HG03469 (cell line): ENCODE measurements around the gene PDXK.

ENCODE experiments used
- ATAC-seq: cut with Tn5 transposase; IDR thresholded peaks from one replicate; pipeline ENCODE4 v1.9.1; 2021; ENCODE audit warnings: mild to moderate bottlenecking, moderate library complexity, moderate number of reproducible peaks; ENCODE audit not compliant: unreplicated experiment

The PDXK gene

DNA sequence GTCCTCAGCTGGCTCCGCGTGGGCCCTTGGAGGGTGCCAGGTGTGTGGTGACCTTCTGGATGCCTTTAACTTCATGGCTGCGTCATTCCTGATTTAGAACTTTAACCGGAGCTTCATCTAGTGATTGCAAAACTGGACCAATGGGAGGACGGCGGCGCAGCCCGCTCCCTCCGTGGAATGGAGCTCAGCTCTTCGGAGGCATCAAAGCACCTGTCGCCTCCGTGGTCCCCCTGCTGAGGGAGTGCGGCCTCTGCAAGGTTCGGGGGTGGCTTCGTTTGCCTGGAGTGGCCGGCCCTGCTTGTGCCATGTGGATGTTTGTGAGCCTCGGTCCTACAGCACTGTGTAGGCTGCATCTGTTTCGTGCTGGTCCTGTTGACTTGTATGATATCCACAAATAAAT lies 43.0 kb downstream of the PDXK start:
- ATAC-seq: no peak

DNA sequence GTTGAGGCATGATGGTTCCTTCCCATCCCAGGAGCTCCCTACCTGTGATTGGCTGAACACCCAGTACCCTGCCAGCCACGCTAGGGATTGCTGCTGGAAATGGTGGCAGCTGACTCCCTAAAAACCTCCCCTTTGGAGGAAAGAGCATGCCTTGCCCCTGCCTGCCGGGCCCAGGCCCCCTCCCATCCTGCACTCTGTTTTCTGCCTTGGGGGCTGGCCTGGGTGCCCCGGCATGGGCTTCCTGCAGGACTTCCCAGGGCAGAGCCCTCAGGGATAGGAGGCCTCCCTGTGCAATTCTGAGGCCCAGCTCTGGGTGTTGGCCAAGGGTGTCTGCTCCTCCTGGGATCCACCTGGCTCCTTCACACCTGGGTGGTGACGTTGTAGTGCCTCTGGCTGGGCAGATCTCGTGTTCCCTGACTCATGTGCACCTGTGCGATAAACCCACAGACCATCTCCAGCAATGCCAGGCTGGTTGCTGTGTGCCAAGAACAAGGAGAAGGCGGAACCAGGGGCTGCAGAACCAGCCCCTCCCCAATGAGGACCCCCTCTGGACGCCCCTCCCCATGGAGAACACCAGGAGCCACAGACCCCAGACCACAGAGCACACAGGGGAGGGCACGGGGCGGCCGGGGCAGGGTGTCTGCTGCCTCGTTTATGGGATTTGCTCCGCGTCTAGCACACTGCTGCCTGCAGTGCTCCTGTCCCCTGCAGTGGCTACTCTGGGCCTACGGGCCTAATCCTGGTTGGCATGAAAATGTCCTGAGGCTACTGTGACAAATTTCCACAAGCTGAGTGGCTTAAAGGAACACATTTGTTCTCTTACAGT lies 43.6 kb downstream of the PDXK start:
- ATAC-seq: no peak

DNA sequence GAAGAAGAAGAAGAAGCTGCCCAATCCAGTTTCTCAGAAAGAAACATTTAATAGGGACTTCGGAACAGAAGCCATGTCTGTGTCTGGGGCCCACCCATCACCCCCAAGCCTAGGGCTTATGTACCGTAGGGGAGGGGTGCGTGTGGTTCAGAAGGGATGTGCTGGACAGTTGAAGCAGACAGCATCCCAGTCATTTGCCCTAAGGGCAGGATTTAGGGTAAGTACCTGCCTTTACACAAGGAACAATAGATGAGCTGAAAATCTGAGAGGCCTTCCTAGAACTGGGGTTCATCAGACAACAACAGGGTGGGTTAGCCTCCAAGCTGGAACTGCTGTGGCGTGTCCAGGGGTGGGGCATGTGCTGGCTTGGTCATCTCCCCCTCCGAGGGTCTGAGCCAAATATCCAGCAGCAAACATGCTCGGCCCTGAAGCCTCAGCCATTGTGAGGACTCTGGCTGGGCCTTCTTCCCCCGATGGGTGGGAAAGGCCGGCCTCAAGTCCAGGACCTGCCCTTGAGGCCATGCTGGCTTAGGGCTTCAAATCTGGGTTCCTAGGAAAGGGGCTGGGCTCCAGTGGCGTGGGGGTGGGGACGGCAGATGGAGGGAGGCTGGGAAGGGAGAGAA lies 45.1 kb downstream of the PDXK start:
- no peak for ATAC-seq

DNA sequence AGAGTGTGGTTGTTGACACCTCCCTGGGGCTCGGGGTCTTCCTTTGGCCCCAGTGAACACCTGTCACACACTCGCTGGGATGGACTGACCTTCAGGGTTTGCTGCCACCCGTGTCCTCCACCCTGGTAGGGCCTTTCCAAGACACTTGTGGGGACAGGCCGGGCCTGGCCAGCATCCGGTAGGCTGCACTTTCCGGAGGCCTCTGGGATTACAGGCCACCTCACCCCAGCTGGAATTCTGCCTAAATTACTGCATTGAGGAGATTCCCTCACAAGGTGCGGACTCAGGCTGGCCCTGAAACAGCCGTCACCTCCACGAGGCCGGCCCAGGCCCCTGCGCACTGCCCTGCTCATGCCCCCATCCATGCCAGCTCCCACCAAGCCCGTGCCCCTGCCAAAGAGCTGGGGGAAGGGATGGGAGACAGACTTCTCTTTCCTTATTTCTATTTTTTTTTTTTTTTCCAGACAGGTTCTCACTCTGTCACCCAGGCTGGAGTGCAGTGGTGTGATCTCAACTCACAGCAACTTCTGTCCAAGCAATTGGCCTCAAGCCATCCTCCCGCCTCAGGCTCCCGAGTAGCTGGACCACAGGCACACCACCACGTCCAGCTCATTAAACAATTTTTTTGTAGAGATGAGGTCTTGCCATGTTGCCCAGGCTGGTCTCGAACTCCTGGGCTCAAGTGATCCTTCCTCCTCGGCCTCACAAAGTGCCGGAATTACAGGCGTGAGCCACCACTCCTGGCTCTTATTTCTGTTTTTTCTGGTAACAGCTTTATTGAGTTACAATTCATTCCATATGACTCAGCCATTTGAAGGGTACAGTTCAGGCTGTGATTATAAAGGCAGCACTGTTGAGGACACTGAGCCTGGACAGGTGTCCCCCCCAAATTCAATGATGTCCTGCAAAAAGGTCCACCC lies 45.9 kb downstream of the PDXK start:
- ATAC-seq: no peak

DNA sequence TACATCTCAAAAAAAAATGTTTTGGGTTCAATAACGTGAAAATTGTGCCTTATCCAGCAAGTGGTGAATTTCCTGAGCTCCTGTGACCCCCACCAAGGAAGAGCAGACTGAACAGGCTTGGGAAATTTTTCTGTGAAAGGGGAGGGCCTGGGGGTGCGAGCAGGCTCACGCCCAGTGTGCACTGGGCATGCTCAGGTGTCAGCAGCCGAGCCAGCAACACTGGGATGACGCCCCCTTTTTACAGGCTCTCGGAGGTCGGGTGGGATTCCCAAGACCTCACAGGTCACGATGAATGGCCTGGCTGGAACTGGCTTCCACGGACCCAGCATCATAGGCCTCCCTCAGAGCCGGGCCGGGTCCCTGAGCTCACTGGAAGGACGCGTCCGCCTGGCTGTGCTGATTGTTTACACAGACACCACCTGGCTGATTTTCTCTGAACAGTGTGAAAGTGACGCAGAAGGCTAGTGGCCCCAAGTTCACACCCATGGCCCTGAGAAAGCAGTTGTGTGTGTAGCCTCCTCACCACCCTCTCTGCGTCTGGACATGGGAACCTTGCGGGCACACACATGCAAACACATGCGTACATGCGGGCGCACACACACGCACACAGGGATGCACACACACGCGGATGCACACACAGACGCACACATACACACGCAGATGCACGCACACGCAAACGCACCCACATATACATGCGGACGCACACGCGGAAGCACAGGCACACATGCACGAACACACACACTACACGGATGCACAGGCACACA lies 48.0 kb downstream of the PDXK start:
- ATAC-seq: no peak

DNA sequence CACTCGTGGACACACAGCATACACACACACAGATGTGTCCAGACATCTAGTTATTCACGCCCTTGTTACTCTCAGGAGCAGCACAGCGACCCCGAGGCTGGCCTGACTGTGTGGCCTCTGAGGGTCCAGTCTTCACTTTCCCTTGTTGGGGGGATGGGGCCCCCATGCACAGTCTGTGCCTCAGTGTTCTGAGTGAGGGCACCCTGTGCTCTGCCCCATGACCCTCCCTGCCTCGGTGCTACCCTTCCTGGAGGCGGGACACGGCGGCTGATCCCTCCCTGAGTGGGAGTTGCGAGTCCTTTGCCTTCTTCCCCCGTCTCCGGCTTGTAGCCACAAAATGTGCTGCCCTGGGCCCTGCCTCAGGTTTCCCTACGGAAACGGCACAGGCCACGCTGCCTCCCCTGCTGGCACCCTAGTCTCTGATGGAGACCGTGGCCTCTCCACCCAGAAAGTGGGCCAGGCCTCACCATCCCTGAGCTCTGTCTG lies 48.6 kb downstream of the PDXK start:
- ATAC-seq: no peak

DNA sequence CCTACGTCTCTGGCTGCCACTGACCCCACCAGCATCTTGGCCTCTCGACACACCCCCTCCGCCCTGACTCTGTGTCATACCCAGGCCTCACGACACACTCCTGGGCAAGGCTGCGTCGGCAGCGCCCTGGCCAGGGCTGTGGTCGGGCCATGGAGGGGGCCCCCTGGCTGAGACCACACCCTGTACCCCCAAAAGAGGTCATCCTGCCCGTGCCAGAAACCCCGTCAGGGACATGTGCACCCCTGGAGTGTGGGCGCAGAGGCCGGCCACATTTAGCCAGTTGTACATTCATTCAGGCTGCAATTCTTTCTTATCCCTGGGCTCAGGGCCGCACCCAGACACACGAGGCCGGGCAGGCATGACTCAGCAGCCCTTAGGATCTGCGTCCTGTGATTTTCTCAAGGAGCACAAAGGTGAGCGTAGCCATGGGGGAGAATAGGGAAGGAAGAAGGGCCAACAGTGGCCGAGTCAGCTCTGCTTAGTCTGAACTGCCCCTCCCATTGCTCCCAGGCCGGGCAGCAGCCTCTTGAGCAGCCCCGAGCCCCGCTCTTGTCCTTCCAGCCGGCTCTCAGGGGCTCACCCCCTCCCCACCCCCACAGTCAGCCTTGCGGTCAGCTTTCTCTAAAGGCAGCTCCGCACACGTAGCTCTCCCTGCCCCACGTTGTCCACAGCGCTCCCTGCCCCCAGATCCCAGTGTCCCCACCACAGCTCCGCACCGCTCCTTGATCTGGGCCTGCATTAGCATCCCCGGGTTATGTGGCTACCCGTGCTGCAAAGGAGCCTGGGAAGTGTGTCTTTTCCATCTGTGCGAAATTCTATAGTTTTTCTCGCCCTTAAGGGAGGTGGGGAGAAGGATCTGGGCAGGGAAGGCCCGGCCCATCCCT lies 49.3 kb downstream of the PDXK start:
- no peak for ATAC-seq

DNA sequence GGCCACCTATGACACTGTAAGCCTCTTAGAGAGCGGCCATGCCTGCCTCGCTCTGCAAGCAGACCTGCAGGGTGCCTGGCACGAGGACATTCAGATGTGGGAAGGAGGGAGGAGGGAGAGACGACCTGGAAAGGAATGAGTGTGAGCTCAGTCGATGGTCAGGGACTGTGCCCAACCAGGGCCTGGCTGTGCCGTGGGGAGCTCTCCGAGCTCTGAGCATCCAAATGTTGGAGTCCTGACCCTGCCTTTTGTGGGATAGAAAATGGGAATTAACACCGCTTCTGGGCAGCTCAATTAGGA lies 49.9 kb downstream of the PDXK start:
- no peak for ATAC-seq

DNA sequence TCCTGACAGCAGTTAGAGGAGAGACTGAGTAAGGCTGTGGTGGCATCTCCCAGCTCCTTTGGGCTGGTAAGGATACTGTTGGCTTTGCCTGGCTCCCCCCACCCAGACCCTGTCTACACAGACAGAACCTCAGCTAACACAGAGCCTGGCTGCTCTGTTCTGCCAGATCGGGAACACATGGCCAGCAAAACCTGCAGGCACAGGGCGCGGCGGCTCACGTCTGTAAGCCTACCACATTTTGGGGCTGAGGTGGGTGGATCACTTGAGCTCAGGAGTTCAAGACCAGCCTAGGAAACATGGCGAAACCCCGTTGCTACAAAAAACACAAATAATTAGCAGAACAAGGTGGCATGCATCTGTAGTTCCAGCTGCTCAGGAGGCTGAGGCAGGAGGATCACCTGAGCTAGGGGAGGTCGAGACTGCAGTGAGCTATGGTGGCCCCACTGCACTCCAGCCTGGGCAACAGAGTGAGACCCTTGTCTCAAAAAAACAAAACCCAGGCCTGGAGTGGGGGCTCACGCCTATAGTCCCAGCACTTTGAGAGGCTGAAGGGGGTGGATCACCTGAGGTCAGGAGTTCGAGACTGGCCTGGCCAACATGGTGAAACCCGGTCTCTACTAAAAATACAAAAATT lies 50.5 kb downstream of the PDXK start:
- no peak for ATAC-seq

DNA sequence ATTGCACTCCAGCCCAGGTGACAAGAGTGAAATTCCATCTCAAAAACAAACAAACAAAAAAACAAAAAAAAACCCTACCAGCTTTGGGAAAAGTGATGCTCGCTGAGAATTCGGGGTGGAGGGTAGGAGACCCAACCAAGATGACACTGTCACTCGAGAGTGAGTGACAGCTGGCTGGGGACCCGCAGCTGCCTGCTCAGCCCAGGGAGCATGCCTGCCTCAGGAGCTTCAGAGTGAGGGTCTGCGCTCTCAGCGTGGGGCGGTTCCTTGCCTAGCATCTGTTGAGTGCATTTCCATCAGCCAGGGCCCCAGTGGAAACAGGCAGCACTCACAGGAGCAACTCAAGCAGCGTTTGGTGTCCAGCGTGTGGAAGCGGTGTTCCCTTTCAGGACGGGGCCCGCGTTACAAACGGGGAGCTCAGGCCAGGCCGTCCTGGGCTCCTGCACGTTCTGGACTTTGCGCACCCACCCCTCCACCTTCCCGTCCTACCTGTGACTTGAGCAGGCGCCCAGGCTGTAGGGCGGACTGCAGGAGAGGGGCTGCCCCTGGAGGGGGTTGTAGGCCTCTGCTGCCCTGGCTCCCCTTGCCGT lies 51.2 kb downstream of the PDXK start:
- no peak for ATAC-seq

DNA sequence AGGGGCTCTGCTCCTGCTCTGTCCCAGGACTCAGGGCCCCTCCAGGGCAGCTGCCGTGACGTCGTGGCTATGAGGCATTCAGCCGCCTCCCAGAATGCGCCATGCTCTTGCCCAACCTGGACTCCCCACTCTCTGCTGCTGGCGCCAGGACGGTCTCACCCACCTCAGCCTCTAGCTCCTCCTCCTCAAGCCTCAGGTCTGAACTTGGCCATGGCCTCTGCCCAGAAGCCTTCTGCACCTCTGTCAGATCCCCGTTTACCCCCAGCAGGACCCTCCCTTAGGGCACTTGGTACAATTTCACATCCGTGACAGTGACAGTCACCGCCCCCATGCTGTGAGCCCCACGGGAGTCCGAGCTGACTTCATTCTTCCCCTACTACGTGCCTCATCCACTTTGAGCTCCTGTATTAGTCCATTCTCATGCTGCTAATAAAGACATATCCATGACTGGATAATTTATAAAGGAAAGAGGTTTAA lies 52.3 kb downstream of the PDXK start:
- ATAC-seq: no peak

DNA sequence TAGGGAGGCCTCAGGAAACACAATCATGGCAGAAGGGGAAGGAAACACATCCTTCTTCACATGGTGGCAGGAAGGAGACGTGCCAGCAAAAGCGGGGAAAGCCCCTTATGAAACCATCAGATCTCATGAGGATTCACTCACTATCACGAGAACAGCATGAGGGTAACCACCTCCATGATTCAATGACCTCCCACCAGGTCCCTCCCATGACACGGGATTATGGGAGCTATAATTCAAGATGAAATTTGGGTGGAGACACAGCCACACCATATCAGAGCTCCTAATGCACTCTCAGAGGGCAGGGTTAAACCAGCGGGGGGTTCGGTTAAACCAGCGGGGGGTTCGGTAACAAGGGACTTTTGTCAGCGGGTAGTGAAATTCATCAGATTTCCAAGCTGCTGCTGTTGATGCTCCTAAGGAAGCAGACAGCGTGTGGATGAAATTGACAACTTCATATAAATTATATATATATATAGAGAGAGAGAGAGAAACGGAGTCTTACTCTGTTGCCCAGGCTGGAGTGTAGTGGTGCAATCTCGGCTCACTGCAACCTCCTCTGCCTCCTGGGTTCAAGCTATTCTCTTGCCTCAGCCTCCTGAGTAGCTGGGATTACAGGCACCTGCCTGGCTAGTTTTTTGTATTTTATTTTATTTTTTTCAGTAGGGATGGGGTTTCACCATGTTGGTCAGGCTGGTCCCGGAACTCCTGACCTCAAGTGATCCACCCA lies 52.9 kb downstream of the PDXK start:
- no peak for ATAC-seq

DNA sequence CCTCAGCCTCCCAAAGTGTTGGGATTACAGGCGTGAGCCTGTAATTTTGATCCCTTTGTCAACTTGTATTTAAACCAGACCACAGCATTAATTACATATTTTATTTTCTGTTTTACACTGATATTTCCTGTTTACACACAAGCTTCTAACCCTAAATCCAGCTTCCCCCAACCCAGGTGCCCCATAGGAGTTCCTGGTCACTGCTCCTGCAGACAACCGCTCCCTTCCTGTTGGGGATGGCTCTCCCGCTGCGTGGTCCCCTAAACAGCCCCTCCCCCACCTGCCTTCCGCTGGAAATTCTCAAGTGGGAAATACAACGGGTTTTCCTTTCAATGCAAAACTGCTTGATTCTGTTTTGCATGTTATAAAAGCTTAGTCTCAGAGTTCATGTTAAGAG lies 53.5 kb downstream of the PDXK start:
- no peak for ATAC-seq

DNA sequence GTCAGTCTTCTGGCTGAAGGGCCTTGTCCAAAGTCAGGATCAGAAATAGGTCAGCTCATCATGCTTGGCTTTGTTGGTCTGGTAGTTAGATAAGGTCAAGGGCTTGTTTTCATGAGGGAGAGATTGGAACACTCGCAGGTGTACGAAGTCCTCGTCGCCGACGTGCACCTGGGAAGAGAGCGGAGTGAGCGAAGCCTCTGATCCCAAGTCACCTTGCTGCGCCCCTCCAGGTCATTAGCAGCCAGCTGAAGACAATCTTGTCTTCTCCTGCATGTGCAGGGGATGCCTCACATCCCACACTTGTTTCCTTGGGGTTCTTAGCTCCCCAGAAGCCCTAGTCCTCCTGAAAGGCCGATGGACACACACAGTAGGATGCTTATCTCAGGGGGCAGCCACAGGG lies 55.2 kb downstream of the PDXK start:
- no peak for ATAC-seq

DNA sequence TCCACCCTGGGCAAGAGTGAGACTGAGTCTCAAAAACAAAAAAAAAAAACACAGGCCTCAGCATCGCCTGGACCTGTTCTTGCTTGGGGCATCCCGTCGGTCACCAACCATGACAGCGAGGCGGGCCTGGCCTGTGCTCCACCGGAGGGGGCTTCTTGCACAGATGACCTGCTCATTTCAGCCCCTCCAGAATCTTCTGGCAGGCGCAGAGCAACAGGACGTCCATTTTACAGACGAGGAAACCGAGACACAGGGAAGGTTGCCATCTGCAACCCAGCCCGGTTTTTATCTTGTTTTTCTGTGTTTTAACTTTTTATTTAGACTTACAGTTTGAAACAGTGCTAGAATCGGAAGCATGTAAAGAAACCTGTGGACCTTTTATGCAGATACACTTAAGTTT lies 56.3 kb downstream of the PDXK start:
- no peak for ATAC-seq

DNA sequence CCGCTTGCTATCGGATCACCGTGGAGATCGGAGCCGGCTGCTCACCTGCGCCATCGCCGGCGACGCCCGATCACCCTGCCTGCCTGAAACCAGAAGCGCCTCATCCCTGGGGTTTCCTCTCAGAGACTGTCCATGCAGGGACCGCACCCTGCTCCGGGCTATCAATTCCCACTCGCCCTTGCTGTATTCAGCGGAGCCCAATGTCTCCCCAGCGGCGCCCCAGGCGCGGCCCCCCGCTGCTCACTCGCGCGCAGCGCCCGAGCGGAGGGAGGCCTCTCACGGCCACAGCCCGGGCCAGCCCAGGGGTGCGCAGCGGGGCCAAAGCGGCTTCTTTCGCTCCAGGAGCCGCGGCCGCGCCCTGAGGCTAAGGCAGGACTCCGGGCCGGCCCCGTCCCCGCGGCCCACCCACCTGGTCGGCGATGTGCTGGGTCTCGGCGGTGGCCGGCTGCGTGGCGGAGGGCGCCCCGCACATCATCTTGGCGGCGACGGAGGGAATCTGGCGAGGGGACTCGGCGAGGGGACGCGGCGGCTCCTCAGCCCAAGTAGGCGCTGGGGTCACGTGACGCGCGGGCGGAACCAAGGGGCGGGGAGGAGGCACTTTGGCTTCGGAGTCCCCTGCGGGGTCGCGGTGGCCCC lies 57.0 kb downstream of the PDXK start, which contains the start of gene CSTB:
CSTB (minus strand) TSS at position 514 of the 636 bp plus-strand sequence; CDS start at position 475, 39 bp downstream.
- ATAC-seq: no peak

DNA sequence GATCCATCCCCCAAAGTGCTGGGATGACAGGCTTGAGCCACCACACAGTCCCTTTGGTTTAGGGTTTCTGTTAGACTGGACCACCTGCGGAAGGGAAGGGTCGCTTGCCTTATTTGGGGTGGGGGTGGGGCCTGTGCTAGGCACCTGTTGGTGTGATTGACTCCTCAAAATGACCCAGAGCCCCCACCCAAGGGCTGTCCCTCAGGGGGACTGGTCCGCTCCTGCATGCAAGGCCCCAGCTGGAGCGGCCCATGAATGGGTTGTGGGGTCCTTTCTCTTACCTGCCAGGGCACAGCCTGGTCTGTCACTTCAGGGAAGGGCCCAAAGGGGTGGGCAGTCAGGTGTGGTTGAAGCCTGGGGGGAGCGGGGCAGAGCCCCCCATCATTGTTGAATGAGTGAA lies 59.0 kb downstream of the PDXK start:
- no peak for ATAC-seq
